Measurements from ENCODE around the gene BTBD9.

- TF ChIP-seq POLR2A (IDR thresholded peaks at IDR 0.05; ENCODE audit: low read length) (no peak), GATA1 (IDR thresholded peaks at IDR 0.05; ENCODE audit: low read depth, low read length) (no peak)
Measured at GRCh38 chr6:38261626-38262025, 378.1 kb downstream of the BTBD9 start.

Measured in erythroblast (primary cell).